PFSK-1 (cell line): ENCODE results near the gene TRIM63.

Experiments used
- FOXP2 ChIP-seq: optimal IDR thresholded peaks from 2 replicates; pipeline ENCODE3; 2011; ENCODE audit warnings: borderline replicate concordance, control low read depth, inconsistent platforms; ENCODE audit not compliant: insufficient read depth; ENCODE audit errors: extremely low read length, extremely low read depth
- POLR2AphosphoS5 ChIP-seq: IDR thresholded peaks from 2 replicates; pipeline ENCODE4 v1.6.1; 2012; ENCODE audit warnings: low read depth, mild to moderate bottlenecking, control low read depth, low read length, moderate library complexity
- SIN3A ChIP-seq: IDR thresholded peaks from 2 replicates; pipeline ENCODE4 v1.6.1; 2012; ENCODE audit warnings: mild to moderate bottlenecking, low read length, moderate library complexity, borderline replicate concordance; ENCODE audit not compliant: insufficient read depth
- TAF1 ChIP-seq: IDR thresholded peaks from 2 replicates; pipeline ENCODE4 v1.6.1; 2012; ENCODE audit warnings: low read length, control low read depth, borderline replicate concordance; ENCODE audit not compliant: insufficient read depth
- TF ChIP-seq, protein P1 (sequence below), 2 experiments: IDR thresholded peaks; 2 replicates each; pipeline versions ENCODE4 v1.6.1 to v1.8.0; 2011 to 2012; ENCODE audit warnings: low read depth in 2 of 2, low read length in 2 of 2, control low read depth in 1 of 2, inconsistent platforms in 1 of 2, mild to moderate bottlenecking in 1 of 2, moderate library complexity in 1 of 2; ENCODE audit not compliant: insufficient read depth in 1 of 2

Gene TRIM63

GRCh38 chr1:26055041-26055440 lies 12.4 kb downstream of the TRIM63 start:
- no peak for TF ChIP-seq TAF1
- TF ChIP-seq POLR2AphosphoS5, result no peak
- no peak for TF ChIP-seq SIN3A
- no peak for TF ChIP-seq FOXP2
- TF ChIP-seq, protein P1, sequence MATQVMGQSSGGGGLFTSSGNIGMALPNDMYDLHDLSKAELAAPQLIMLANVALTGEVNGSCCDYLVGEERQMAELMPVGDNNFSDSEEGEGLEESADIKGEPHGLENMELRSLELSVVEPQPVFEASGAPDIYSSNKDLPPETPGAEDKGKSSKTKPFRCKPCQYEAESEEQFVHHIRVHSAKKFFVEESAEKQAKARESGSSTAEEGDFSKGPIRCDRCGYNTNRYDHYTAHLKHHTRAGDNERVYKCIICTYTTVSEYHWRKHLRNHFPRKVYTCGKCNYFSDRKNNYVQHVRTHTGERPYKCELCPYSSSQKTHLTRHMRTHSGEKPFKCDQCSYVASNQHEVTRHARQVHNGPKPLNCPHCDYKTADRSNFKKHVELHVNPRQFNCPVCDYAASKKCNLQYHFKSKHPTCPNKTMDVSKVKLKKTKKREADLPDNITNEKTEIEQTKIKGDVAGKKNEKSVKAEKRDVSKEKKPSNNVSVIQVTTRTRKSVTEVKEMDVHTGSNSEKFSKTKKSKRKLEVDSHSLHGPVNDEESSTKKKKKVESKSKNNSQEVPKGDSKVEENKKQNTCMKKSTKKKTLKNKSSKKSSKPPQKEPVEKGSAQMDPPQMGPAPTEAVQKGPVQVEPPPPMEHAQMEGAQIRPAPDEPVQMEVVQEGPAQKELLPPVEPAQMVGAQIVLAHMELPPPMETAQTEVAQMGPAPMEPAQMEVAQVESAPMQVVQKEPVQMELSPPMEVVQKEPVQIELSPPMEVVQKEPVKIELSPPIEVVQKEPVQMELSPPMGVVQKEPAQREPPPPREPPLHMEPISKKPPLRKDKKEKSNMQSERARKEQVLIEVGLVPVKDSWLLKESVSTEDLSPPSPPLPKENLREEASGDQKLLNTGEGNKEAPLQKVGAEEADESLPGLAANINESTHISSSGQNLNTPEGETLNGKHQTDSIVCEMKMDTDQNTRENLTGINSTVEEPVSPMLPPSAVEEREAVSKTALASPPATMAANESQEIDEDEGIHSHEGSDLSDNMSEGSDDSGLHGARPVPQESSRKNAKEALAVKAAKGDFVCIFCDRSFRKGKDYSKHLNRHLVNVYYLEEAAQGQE (IDR thresholded peaks at IDR 0.05; ENCODE audit: insufficient read depth in 1 of 2, low read depth in 2 of 2, low read length in 2 of 2), result no peak

- TF ChIP-seq SIN3A, result no peak
- TF ChIP-seq, protein P1 (IDR thresholded peaks at IDR 0.05; ENCODE audit: insufficient read depth in 1 of 2, low read depth in 2 of 2, low read length in 2 of 2), result no peak
- TF ChIP-seq TAF1, result no peak
- TF ChIP-seq POLR2AphosphoS5, result no peak
- no peak for TF ChIP-seq FOXP2
Observed at GRCh38 chr1:26053718-26054560, 13.5 kb downstream of the TRIM63 start.

- TF ChIP-seq TAF1 (no peak), SIN3A (no peak), POLR2AphosphoS5 (no peak), FOXP2 (no peak)
- TF ChIP-seq, protein P1 (IDR thresholded peaks at IDR 0.05; ENCODE audit: insufficient read depth in 1 of 2, low read depth in 2 of 2, low read length in 2 of 2), result no peak
Observed at GRCh38 chr1:26050248-26050640, 17.2 kb downstream of the TRIM63 start.

GRCh38 chr1:26049531-26050247 lies 17.7 kb downstream of the TRIM63 start:
- TF ChIP-seq TAF1 (no peak), SIN3A (no peak), POLR2AphosphoS5 (no peak), FOXP2 (no peak)
- TF ChIP-seq, protein P1 (IDR thresholded peaks at IDR 0.05; ENCODE audit: insufficient read depth in 1 of 2, low read depth in 2 of 2, low read length in 2 of 2), result no peak
